Measurements from ENCODE around the gene FBXL22.
A peak's percentile ranks its signal among the peaks of the same experiment; 100 is the strongest.

FBXL22 gene, protein sequence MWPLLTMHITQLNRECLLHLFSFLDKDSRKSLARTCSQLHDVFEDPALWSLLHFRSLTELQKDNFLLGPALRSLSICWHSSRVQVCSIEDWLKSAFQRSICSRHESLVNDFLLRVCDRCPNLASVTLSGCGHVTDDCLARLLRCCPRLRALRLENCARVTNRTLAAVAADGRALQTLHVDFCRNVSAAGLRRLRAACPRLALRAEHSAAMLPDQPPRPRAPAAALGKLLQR

GRCh38 chr15:63597038-63597790, at the start of gene FBXL22:
Gene FBXL22 (plus strand): TSS chr15:63597387. CDS start chr15:63597393, 6 bp downstream.
- no peak for TF ChIP-seq CTCF (IDR thresholded peaks at IDR 0.05; ENCODE audit: low read depth, low read length, missing control alignments)
- DNase-seq (ENCODE audit: extremely low read depth, low read depth) = peak; percentile 35
- H3K4me3 ChIP-seq (replicated peaks; ENCODE audit: low read depth, low read length) = no peak within 1 kb of the TSS

GRCh38 chr15:63551400-63551799, 45.8 kb upstream of the FBXL22 start:
- H3K4me3 ChIP-seq (replicated peaks; ENCODE audit: low read depth, low read length) = no peak overlapping the region
- DNase-seq (ENCODE audit: extremely low read depth, low read depth) = no peak
- TF ChIP-seq CTCF (IDR thresholded peaks at IDR 0.05; ENCODE audit: low read depth, low read length, missing control alignments) = no peak

DNA sequence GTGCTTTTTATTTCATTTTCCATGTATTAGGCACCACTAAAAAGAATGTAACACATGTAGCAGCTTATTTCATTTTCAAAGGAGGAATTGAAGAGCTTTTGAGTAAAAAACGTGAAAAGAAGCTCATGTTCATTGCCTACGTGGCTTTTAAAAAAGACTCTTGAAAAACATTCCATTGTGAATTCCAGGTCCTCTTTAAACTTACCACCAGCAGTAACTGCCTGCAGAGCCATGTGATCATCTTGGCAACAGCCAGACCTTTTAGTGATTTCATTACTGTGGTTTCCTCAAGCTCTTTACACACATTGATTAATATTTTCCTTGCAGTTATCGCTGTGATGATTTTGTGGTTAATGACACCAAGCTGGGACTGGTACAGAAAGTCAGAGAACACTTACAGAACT, 43.8 kb upstream of the FBXL22 start:
- H3K4me3 ChIP-seq (replicated peaks; ENCODE audit: low read depth, low read length) = no peak overlapping the region
- DNase-seq (ENCODE audit: extremely low read depth, low read depth) = peak; percentile 51

DNA sequence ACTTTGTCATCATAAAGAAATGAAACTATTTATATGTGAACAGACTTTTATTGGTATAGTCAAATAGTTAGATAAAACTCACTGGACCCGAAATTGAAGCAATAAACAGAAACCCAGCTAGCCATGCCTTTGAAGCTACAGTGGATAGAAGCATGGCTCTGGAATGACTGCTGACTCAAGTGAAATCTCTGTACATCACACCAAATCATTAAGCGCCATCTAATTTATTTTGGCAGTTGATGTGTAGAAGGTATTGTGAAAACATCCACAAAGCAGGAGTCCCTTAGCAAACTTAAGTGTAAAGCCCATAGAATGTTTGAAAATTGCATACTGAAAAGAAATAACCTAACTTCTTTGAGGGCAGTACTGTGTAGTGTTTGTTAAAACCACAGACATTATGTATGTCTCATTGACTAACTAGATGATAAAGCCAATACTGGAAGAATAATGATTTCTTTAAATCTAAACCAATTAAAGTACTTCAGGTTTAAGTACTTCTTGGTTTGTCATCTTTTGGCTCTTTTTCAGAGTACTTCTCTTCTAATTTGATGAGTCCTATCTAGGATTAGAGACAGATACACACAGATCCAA, 42.8 kb upstream of the FBXL22 start:
- no peak for TF ChIP-seq CTCF (IDR thresholded peaks at IDR 0.05; ENCODE audit: low read depth, low read length, missing control alignments)
- DNase-seq (ENCODE audit: extremely low read depth, low read depth) = no peak

More for the DNA sequence above, 43.8 kb upstream of the FBXL22 start:
- TF ChIP-seq CTCF (IDR thresholded peaks at IDR 0.05; ENCODE audit: low read depth, low read length, missing control alignments) = no peak

DNA sequence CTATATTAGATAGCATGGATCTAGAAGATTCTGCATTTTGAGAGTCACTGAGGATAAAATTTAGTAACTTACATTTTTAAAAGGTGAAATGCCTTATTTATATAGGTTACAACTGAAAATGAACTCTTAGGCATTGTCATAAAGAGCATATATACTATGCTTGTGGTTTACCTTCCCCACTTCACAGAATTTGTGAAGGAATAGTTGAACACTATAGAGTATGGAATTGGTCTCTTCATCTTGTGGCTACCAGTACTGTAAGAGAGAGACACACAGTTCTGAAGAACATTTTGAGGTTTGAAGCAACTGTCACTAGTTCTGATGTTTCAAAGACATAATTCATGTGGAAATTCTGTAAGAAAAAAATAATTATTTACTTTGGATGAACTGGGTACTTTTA, 41.7 kb upstream of the FBXL22 start:
- H3K4me3 ChIP-seq (replicated peaks; ENCODE audit: low read depth, low read length) = no peak overlapping the region
- no peak for DNase-seq (ENCODE audit: extremely low read depth, low read depth)
- TF ChIP-seq CTCF (IDR thresholded peaks at IDR 0.05; ENCODE audit: low read depth, low read length, missing control alignments) = no peak

More for the DNA sequence above, 42.8 kb upstream of the FBXL22 start:
- H3K4me3 ChIP-seq (replicated peaks; ENCODE audit: low read depth, low read length) = no peak overlapping the region

- H3K4me3 ChIP-seq (replicated peaks; ENCODE audit: low read depth, low read length) = no peak overlapping the region
- no peak for DNase-seq (ENCODE audit: extremely low read depth, low read depth)
- no peak for TF ChIP-seq CTCF (IDR thresholded peaks at IDR 0.05; ENCODE audit: low read depth, low read length, missing control alignments)
Measured at GRCh38 chr15:63556246-63556645, 40.9 kb upstream of the FBXL22 start.
